A673 (cell line): ENCODE measurements around the gene SMIM35. TPM values are rescaled to one million over a fixed set of nuclear protein-coding genes. Genes with fewer than 3 reads are reported as not detected.

ENCODE experiments used
- BruUV-seq: library from RNA; stranded (reverse); fragments of 400-500 nt; replicated peaks from 2 replicates; lab custom pipeline; 2021; lab: Mats Ljungman, UMichigan
- CTCF ChIA-PET: fragments of 300-600 bp; sonication (Branson Sonifier 250); formaldehyde crosslinking; loops from one replicate; lab custom pipeline; 2022; ENCODE audit warnings: antibody characterized with exemption; lab: Charles Lee
- POLR2A ChIA-PET: fragments of 300-600 bp; sonication (Branson Sonifier 250); formaldehyde crosslinking; loops from one replicate; lab custom pipeline; 2022; ENCODE audit warnings: antibody characterized with exemption; ENCODE audit not compliant: low non-redundant PET; lab: Charles Lee
- DNase-seq: peaks from one replicate; pipeline ENCODE4 v3.0.0-alpha.2; 2015; ENCODE audit warnings: low spot score
- H3K27ac ChIP-seq: fragments of 200-600 bp; sonication (generic); 2 replicates; pipeline ENCODE4 v1.5.1; 2016; ENCODE audit warnings: mixed run types, low read depth, mild to moderate bottlenecking, mixed read lengths, antibody characterized with exemption, low read length; ENCODE audit not compliant: poor library complexity, severe bottlenecking
- H3K27me3 ChIP-seq: fragments of 200-600 bp; sonication (generic); replicated peaks from 2 replicates; pipeline ENCODE4 v1.6.1; 2017; ENCODE audit warnings: mixed run types, low read depth, mild to moderate bottlenecking, mixed read lengths, antibody characterized with exemption, low read length; ENCODE audit not compliant: insufficient read depth, poor library complexity
- H3K36me3 ChIP-seq: fragments of 200-600 bp; sonication (generic); 2 replicates; pipeline ENCODE4 v1.6.1; 2016; ENCODE audit warnings: mixed run types, mild to moderate bottlenecking, mixed read lengths, antibody characterized with exemption, low read length; ENCODE audit not compliant: insufficient read depth, poor library complexity, severe bottlenecking
- H3K4me1 ChIP-seq: fragments of 200-600 bp; sonication (generic); 2 replicates; pipeline ENCODE4 v1.6.1; 2017; ENCODE audit warnings: mixed run types, mild to moderate bottlenecking, mixed read lengths, antibody characterized with exemption, low read length; ENCODE audit not compliant: insufficient read depth, poor library complexity, severe bottlenecking
- H3K4me3 ChIP-seq: fragments of 200-600 bp; sonication (generic); 2 replicates; pipeline ENCODE4 v1.5.1; 2016; ENCODE audit warnings: low read depth, mixed run types, mild to moderate bottlenecking, mixed read lengths, low read length; ENCODE audit not compliant: poor library complexity, severe bottlenecking
- H3K9me3 ChIP-seq: fragments of 200-600 bp; sonication (generic); 2 replicates; pipeline ENCODE4 v1.6.1; 2016; ENCODE audit warnings: mixed run types, low read depth, mild to moderate bottlenecking, mixed read lengths, antibody characterized with exemption, low read length; ENCODE audit not compliant: poor library complexity, severe bottlenecking
- CTCF ChIP-seq: fragments of 300-800, 200-600 bp; sonication (generic); conservative IDR thresholded peaks from 2 replicates; pipeline ENCODE4 v1.5.1; 2017; ENCODE audit warnings: low read depth, mild to moderate bottlenecking, antibody characterized with exemption, low read length, moderate library complexity, mixed read lengths
- EZH2 ChIP-seq: fragments of 200-600 bp; sonication (generic); IDR thresholded peaks from 2 replicates; pipeline ENCODE4 v1.6.1; 2017; ENCODE audit warnings: borderline replicate concordance, low read depth, mild to moderate bottlenecking, mixed read lengths, antibody characterized with exemption, low read length; ENCODE audit not compliant: poor library complexity, severe bottlenecking
- intact Hi-C: fragments of 100-400 bp; cut with micrococcal nuclease; formaldehyde crosslinking; loops from one replicate; pipeline ENCODE4 v1.10.0; 2022; ENCODE audit not compliant: unreplicated experiment
- total RNA-seq: library from RNA; stranded (reverse); gene quantifications from 2 replicates; pipeline ENCODE4 v1.2.3, GENCODE V29; 2021

Gene SMIM35
- total RNA-seq, 1 experiment from 2014 or later: not detected

GRCh38 chr11:118046964-118047700 is 39.6 kb downstream of the SMIM35 start:
- H3K27ac ChIP-seq: no peak overlapping the region
- ChIA-PET POLR2A (no interaction called here), CTCF (interaction anchor here (0.6 kb wide), 1 partner anchor 13 kb away, joined by 4 read pairs; no protein-coding TSS in a partner anchor)
- H3K27me3 ChIP-seq: peaks cover 58% of the 10 kb centered on the region
- no peak for TF ChIP-seq EZH2
- BruUV-seq: no TSS peak
- H3K9me3 ChIP-seq: no peaks in the 10 kb centered on the region
- H3K36me3 ChIP-seq: no peaks in the 10 kb centered on the region
- no peaks in the 10 kb centered on the region for H3K4me1 ChIP-seq
- intact Hi-C loops: no loop called here
- H3K4me3 ChIP-seq: no peak overlapping the region
- DNase-seq: no peak

GRCh38 chr11:118046051-118046963 is 40.5 kb downstream of the SMIM35 start:
- BruUV-seq: no TSS peak

GRCh38 chr11:118045191-118045590 is 41.6 kb downstream of the SMIM35 start:
- TF ChIP-seq CTCF (no peak), EZH2 (no peak)
- intact Hi-C loops: no loop called here
- POLR2A ChIA-PET: no interaction called here
- H3K4me1 ChIP-seq: no peaks in the 10 kb centered on the region
- H3K27ac ChIP-seq: no peak overlapping the region
- no peak overlapping the region for H3K4me3 ChIP-seq
- no peaks in the 10 kb centered on the region for H3K9me3 ChIP-seq
- no peak for DNase-seq
- no TSS peak for BruUV-seq
- CTCF ChIA-PET: no interaction called here
- peaks cover 61% of the 10 kb centered on the region for H3K27me3 ChIP-seq
- no peaks in the 10 kb centered on the region for H3K36me3 ChIP-seq

More at GRCh38 chr11:118046051-118046963, 40.5 kb downstream of the SMIM35 start:
- TF ChIP-seq CTCF: no peak
- no peak for TF ChIP-seq EZH2
- Histone ChIP-seq H3K9me3 (no peaks in the 10 kb centered on the region), H3K4me3 (no peak overlapping the region), H3K27ac (no peak overlapping the region), H3K27me3 (peaks cover 61% of the 10 kb centered on the region), H3K4me1 (no peaks in the 10 kb centered on the region), H3K36me3 (no peaks in the 10 kb centered on the region)
- ChIA-PET POLR2A (interaction anchor here (0.6 kb wide), 1 partner anchor 8 kb away, joined by 10 read pairs; no protein-coding TSS in a partner anchor), CTCF (no interaction called here)
- intact Hi-C loops: no loop called here
- DNase-seq: no peak
